H1 (cell line): ENCODE measurements around the gene STPG1. TPM values are rescaled to one million over a fixed set of nuclear protein-coding genes. Genes with fewer than 3 reads are reported as not detected.

ENCODE experiments used
- CTCF ChIA-PET: fragments of 300-600 bp; sonication (Branson Sonifier 250); formaldehyde crosslinking; loops from one replicate; lab custom pipeline; 2021; ENCODE audit not compliant: partially characterized antibody; lab: Charles Lee
- POLR2A ChIA-PET: fragments of 300-600 bp; sonication (Branson Sonifier 250); formaldehyde crosslinking; loops from one replicate; lab custom pipeline; 2021; ENCODE audit warnings: inconsistent platforms; ENCODE audit not compliant: partially characterized antibody; lab: Charles Lee
- DNase-seq, 2 experiments: peaks; one replicate each; pipeline versions ENCODE4 v3.0.0 to v3.0.0-alpha.2; 2010 to 2022; ENCODE audit warnings: low spot score in 2 of 2, low read depth in 1 of 2, mixed read lengths in 1 of 2
- FAIRE-seq: peaks from 2 replicates; lab custom pipeline; 2011; peaks lifted over from hg19 to GRCh38; lab: Jason Lieb, UNC
- H2AFZ ChIP-seq: 2 replicates; pipeline ENCODE4 v1.8.1; 2012; ENCODE audit warnings: low read length, inconsistent platforms
- H2AK5ac ChIP-seq: 2 replicates; pipeline ENCODE4 v1.6.1; 2013; ENCODE audit warnings: low read depth, low read length
- H2BK120ac ChIP-seq: replicated peaks from 2 replicates; pipeline ENCODE3; 2013; ENCODE audit warnings: low read depth, low read length, inconsistent platforms
- H2BK12ac ChIP-seq: 2 replicates; pipeline ENCODE4 v1.6.1; 2013; ENCODE audit warnings: low read depth, low read length
- H2BK15ac ChIP-seq: 2 replicates; pipeline ENCODE4 v1.6.1; 2013; ENCODE audit warnings: low read length
- H2BK20ac ChIP-seq: 2 replicates; pipeline ENCODE4 v1.6.1; 2013; ENCODE audit warnings: low read length
- H2BK5ac ChIP-seq: 2 replicates; pipeline ENCODE4 v1.6.1; 2013; ENCODE audit warnings: low read depth, low read length
- H3K14ac ChIP-seq: 2 replicates; pipeline ENCODE4 v1.6.1; 2013; ENCODE audit warnings: inconsistent platforms; ENCODE audit not compliant: insufficient read length
- H3K18ac ChIP-seq: 2 replicates; pipeline ENCODE4 v1.6.1; 2013; ENCODE audit warnings: low read length; ENCODE audit errors: extremely low read depth
- H3K23ac ChIP-seq: 2 replicates; pipeline ENCODE4 v1.6.1; 2013; ENCODE audit warnings: inconsistent platforms; ENCODE audit not compliant: insufficient read length
- H3K23me2 ChIP-seq: 2 replicates; pipeline ENCODE4 v1.6.1; 2013; ENCODE audit warnings: low read depth, low read length
- H3K27ac ChIP-seq: 2 replicates; pipeline ENCODE4 v1.6.1; 2011; ENCODE audit warnings: low read depth, low read length, inconsistent platforms
- H3K27me3 ChIP-seq, 4 experiments: replicated peaks in 1 of 4; 1 replicate in 1 of 4; 2 replicates in 3 of 4; pipeline versions ENCODE4 v1.6.1 to v1.8.1; 2011 to 2013; ENCODE audit warnings: low read length in 3 of 4, mild to moderate bottlenecking in 3 of 4, inconsistent platforms in 2 of 4, mixed read lengths in 2 of 4, moderate library complexity in 1 of 4; ENCODE audit not compliant: control insufficient read depth in 3 of 4, insufficient read depth in 3 of 4; ENCODE audit errors: extremely low read depth in 1 of 4
- H3K36me3 ChIP-seq, 4 experiments: 2 replicates each; pipeline versions ENCODE4 v1.6.1 to v1.8.1; 2011 to 2013; ENCODE audit warnings: mild to moderate bottlenecking in 4 of 4, low read length in 3 of 4, moderate library complexity in 2 of 4, control low read depth in 1 of 4, inconsistent platforms in 1 of 4; ENCODE audit not compliant: insufficient read depth in 4 of 4, control insufficient read depth in 2 of 4
- H3K4ac ChIP-seq: replicated peaks from 2 replicates; pipeline ENCODE3; 2013; ENCODE audit warnings: low read length, low read depth, mixed read lengths, inconsistent platforms; ENCODE audit not compliant: insufficient read length
- H3K4me1 ChIP-seq, 4 experiments: replicated peaks in 1 of 4; 1 replicate in 1 of 4; 2 replicates in 3 of 4; pipeline versions ENCODE4 v1.6.1 to v1.8.1; 2011 to 2013; ENCODE audit warnings: low read length in 3 of 4, inconsistent platforms in 2 of 4, mixed read lengths in 1 of 4; ENCODE audit not compliant: insufficient read depth in 4 of 4, control insufficient read depth in 3 of 4
- H3K4me2 ChIP-seq, 2 experiments: 2 replicates each; pipeline versions ENCODE4 v1.6.1 to v1.8.1; 2011 to 2013; ENCODE audit warnings: low read depth in 2 of 2, low read length in 2 of 2, control low read depth in 1 of 2, inconsistent platforms in 1 of 2, mild to moderate bottlenecking in 1 of 2; ENCODE audit not compliant: insufficient read depth in 1 of 2
- H3K4me3 ChIP-seq, 4 experiments: fragments of 200-600, 300-600 bp in 1 of 4; sonication (generic), shearing (Covaris generic), sonication (Bioruptor Twin) in 1 of 4; 2 replicates each; pipeline versions ENCODE4 v1.5.1 to v1.8.1; 2011 to 2016; ENCODE audit warnings: low read length in 4 of 4, low read depth in 3 of 4, control low read depth in 2 of 4, inconsistent platforms in 2 of 4, mild to moderate bottlenecking in 2 of 4, mixed read lengths in 1 of 4, moderate library complexity in 1 of 4; ENCODE audit not compliant: insufficient read depth in 2 of 4; ENCODE audit errors: extremely low read depth in 1 of 4
- H3K56ac ChIP-seq: replicated peaks from 2 replicates; pipeline ENCODE3; 2013; ENCODE audit warnings: low read depth, mild to moderate bottlenecking, mixed read lengths, low read length, inconsistent platforms; ENCODE audit not compliant: insufficient read length
- H3K79me1 ChIP-seq: 2 replicates; pipeline ENCODE4 v1.6.1; 2013; ENCODE audit warnings: low read depth, low read length, control low read depth
- H3K79me2 ChIP-seq, 2 experiments: 2 replicates each; pipeline versions ENCODE4 v1.6.1 to v1.8.1; 2012 to 2013; ENCODE audit warnings: low read length in 2 of 2, mild to moderate bottlenecking in 2 of 2, inconsistent platforms in 1 of 2; ENCODE audit not compliant: insufficient read depth in 2 of 2, control insufficient read depth in 1 of 2
- H3K9ac ChIP-seq, 4 experiments: replicated peaks in 1 of 4; 1 replicate in 1 of 4; 2 replicates in 3 of 4; pipeline versions ENCODE4 v1.6.1 to v1.8.1; 2011 to 2013; ENCODE audit warnings: low read depth in 3 of 4, low read length in 3 of 4, control low read depth in 2 of 4, mild to moderate bottlenecking in 2 of 4, moderate library complexity in 2 of 4, inconsistent platforms in 1 of 4; ENCODE audit errors: extremely low read depth in 1 of 4
- H3K9me3 ChIP-seq, 2 experiments: 2 replicates each; pipeline versions ENCODE4 v1.6.1 to v1.8.1; 2012 to 2013; ENCODE audit warnings: mild to moderate bottlenecking in 2 of 2, moderate library complexity in 2 of 2, control low read depth in 1 of 2, inconsistent platforms in 1 of 2, low read depth in 1 of 2, low read length in 1 of 2, mixed read lengths in 1 of 2; ENCODE audit not compliant: insufficient read depth in 2 of 2
- H4K20me1 ChIP-seq, 2 experiments: replicated peaks in 1 of 2; 2 replicates each; pipeline versions ENCODE3 to v1.8.1; 2011 to 2013; ENCODE audit warnings: inconsistent platforms in 2 of 2, low read length in 2 of 2, mild to moderate bottlenecking in 1 of 2; ENCODE audit not compliant: insufficient read depth in 2 of 2, control insufficient read depth in 1 of 2
- H4K5ac ChIP-seq: 2 replicates; pipeline ENCODE4 v1.6.1; 2013; ENCODE audit warnings: low read length, low read depth, mixed read lengths, inconsistent platforms; ENCODE audit not compliant: insufficient read length
- H4K8ac ChIP-seq: 2 replicates; pipeline ENCODE4 v1.8.0; 2013; ENCODE audit warnings: mild to moderate bottlenecking, moderate library complexity, low read length, inconsistent platforms; ENCODE audit not compliant: insufficient read depth; ENCODE audit errors: extremely low read depth
- H4K91ac ChIP-seq: replicated peaks from 2 replicates; pipeline ENCODE3; 2013; ENCODE audit warnings: low read length, mixed read lengths, inconsistent platforms; ENCODE audit not compliant: insufficient read length
- ASH2L ChIP-seq: fragments of 200-600, 300-600 bp; sonication (generic); IDR thresholded peaks from one replicate; pipeline ENCODE4 v1.7.1; 2017; ENCODE audit warnings: low read length
- ATF2 ChIP-seq: IDR thresholded peaks from 2 replicates; pipeline ENCODE4 v1.6.1; 2012; ENCODE audit warnings: low read length, inconsistent platforms
- CBX5 ChIP-seq: fragments of 300-800, 300-1000 bp; sonication (generic); IDR thresholded peaks from 2 replicates; pipeline ENCODE4 v1.7.1; 2016; ENCODE audit warnings: antibody characterized with exemption, low read length, low read depth
- CTBP2 ChIP-seq: IDR thresholded peaks from 2 replicates; pipeline ENCODE4 v1.7.0; 2011; ENCODE audit warnings: borderline replicate concordance, mild to moderate bottlenecking, moderate library complexity, mixed read lengths, low read length; ENCODE audit not compliant: insufficient read depth, insufficient read length
- EZH2 ChIP-seq: fragments of 200-600 bp; sonication (generic); IDR thresholded peaks from 2 replicates; pipeline ENCODE4 v1.7.1; 2012; ENCODE audit warnings: low read depth, mild to moderate bottlenecking, moderate library complexity, low read length, inconsistent platforms; ENCODE audit not compliant: severe bottlenecking
- NRF1 ChIP-seq: IDR thresholded peaks from 2 replicates; pipeline ENCODE4 v1.6.1; 2011; ENCODE audit warnings: mild to moderate bottlenecking, low read depth, low read length, improper control_type of control experiment
- RAD21 ChIP-seq, 2 experiments: IDR thresholded peaks in 1 of 2; conservative IDR thresholded peaks in 1 of 2; 2 replicates each; pipeline ENCODE4 v1.6.1; 2011; ENCODE audit warnings: low read depth in 2 of 2, low read length in 2 of 2, improper control_type of control experiment in 1 of 2, inconsistent platforms in 1 of 2, mild to moderate bottlenecking in 1 of 2, moderate library complexity in 1 of 2
- WGBS, 2 experiments: shearing (Covaris generic) in 1 of 2; methylation state at CpG; one replicate each; pipeline versions ENCODE4 v1.1.6 to v1.1.7; 2013 to 2015; ENCODE audit warnings: low lambda C conversion rate in 2 of 2, mixed read lengths in 2 of 2, inconsistent platforms in 1 of 2, low coverage in 1 of 2, missing lambda C conversion rate in 1 of 2; ENCODE audit not compliant: insufficient replicate concordance in 2 of 2, insufficient coverage in 1 of 2, insufficient read length in 1 of 2; ENCODE audit errors: extremely low coverage in 1 of 2, missing lambda C conversion rate in 1 of 2; 5-methylcytosine and 5-hydroxymethylcytosine counted together
- polyA plus RNA-seq, 7 experiments: library from polyadenylated mRNA; depleted of rRNA in 3 of 7; stranded (reverse) in 5 of 7; unstranded in 2 of 7; fragments of >200 nt in 5 of 7; fragments of 200-250 nt in 2 of 7; gene quantifications; 1 replicate in 5 of 7; 2 replicates in 1 of 7; 4 replicates in 1 of 7; pipeline versions ENCODE4 v1.2.1 to v1.2.3, GENCODE V29; 2011 to 2013; ENCODE audit warnings: missing spikeins in 2 of 7, mixed read lengths in 2 of 7
- total RNA-seq: library from RNA; stranded (reverse); fragmentation: NEBNext Ultra II Directional; extraction: Animal tissue kit (Norgen Biotek cat#: 25700); gene quantifications from 2 replicates; pipeline ENCODE4 v1.2.1, GENCODE V29; 2021
- TF ChIP-seq, protein P1 (sequence below): IDR thresholded peaks from 2 replicates; pipeline ENCODE4 v1.6.1; 2011; ENCODE audit warnings: low read depth, mild to moderate bottlenecking, low read length; ENCODE audit not compliant: insufficient read depth

STPG1 gene
- total and polyA plus RNA-seq, 2 of the 8 experiments (the other 6 are each of a cell fraction or from before 2014, with no cell fraction given) = 10.3 to 11.2 TPM

DNA sequence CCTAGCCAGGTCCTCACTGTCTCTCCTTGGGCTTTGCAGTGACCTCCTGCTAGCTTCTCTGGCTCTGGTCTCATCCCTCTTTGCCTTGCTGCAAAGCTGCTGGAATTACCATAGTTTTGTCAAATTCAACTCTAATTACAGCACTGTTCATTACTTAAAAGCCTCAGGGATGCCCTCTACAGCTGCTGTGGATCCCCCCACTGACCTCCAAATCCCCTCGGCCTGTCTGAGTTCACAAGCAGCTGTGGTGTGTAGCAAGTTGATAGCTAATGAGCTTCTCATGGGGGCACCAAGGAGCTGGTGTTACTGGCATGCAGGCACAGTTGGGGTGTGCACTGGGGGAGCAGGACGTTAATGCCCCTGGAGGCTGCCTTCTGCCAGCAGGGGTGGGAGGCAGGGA is 26.9 kb upstream of the STPG1 start:
- no peak overlapping the region for H3K9ac ChIP-seq
- no peak overlapping the region for H2BK12ac ChIP-seq
- H4K91ac ChIP-seq = no peak overlapping the region
- no peaks in the 10 kb centered on the region for H3K79me2 ChIP-seq
- no peak overlapping the region for H3K14ac ChIP-seq
- H3K4me2 ChIP-seq = no peak overlapping the region
- H2BK20ac ChIP-seq = no peak overlapping the region
- no peaks in the 10 kb centered on the region for H3K79me1 ChIP-seq
- no peak overlapping the region for H3K23ac ChIP-seq
- no peaks in the 10 kb centered on the region for H3K9me3 ChIP-seq
- no peak overlapping the region for H3K27ac ChIP-seq
- no peaks in the 10 kb centered on the region; a peak in 1 of 8 replicates for H3K36me3 ChIP-seq
- no peak overlapping the region for H3K4me3 ChIP-seq
- CTCF ChIA-PET = interaction anchor here (0.8 to 1.3 kb wide), 4 partner anchors 11 to 87 kb away, joined by 3 to 4 read pairs (median 4); no protein-coding TSS in a partner anchor
- H2BK15ac ChIP-seq = no peak overlapping the region
- H3K23me2 ChIP-seq = no peaks in the 10 kb centered on the region
- WGBS, 2 experiments = 89% methylated on average over 2 of the region's 2 CpGs; no CpG with 5 or more reads in 1 of the 2 experiments
- no peak overlapping the region for H2AK5ac ChIP-seq
- H2BK120ac ChIP-seq = no peak overlapping the region
- H3K56ac ChIP-seq = no peak overlapping the region
- no peaks in the 10 kb centered on the region for H4K20me1 ChIP-seq
- no peak overlapping the region for H2AFZ ChIP-seq
- FAIRE-seq (no peak), DNase-seq (no peak)
- no peaks in the 10 kb centered on the region for H3K27me3 ChIP-seq
- no peak overlapping the region for H3K4ac ChIP-seq
- H3K4me1 ChIP-seq = peaks cover 3 to 12% (median 5%) of the 10 kb centered on the region in 4 experiments
- no peak overlapping the region for H3K18ac ChIP-seq
- POLR2A ChIA-PET = interaction anchor here (0.6 kb wide), 1 partner anchor 235 kb away, joined by 3 read pairs; no protein-coding TSS in a partner anchor
- TF ChIP-seq ASH2L (no peak), RAD21 (IDR thresholded peaks at IDR 0.05 in 1 of 2, conservative IDR thresholded peaks at IDR 0.05 in 1 of 2; ENCODE audit: low read depth in 2 of 2, low read length in 2 of 2) (no peak), EZH2 (no peak), CTBP2 (no peak), ATF2 (no peak), NRF1 (no peak), CBX5 (no peak)
- TF ChIP-seq, protein P1, sequence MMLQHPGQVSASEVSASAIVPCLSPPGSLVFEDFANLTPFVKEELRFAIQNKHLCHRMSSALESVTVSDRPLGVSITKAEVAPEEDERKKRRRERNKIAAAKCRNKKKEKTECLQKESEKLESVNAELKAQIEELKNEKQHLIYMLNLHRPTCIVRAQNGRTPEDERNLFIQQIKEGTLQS = no peak
- no peak overlapping the region for H4K5ac ChIP-seq
- H4K8ac ChIP-seq = no peak overlapping the region
- H2BK5ac ChIP-seq = no peak overlapping the region
